ENCODE measurements around the gene NCOR1. TPM values are rescaled to one million over a fixed set of nuclear protein-coding genes. Genes with fewer than 3 reads are reported as not detected.
A peak's percentile ranks its signal among the peaks of the same experiment; 100 is the strongest.
"Not testable (repeated sequence)": the region's sequence is repeated elsewhere in the genome, so short reads cannot be mapped to it uniquely, and the experiment has no call there.

Gene NCOR1
- polyA plus RNA-seq (ENCODE audit: insufficient read length in 3 of 3), result 100 to 1,000 TPM; 108 to 112 (median 110) TPM

GRCh38 chr17:16215273-16215964, at the start of gene NCOR1:
TSS of gene NCOR1 (minus strand) at chr17:16215534. CDS start at chr17:16194569, 20,965 bp downstream.
- DNase-seq (ENCODE audit: low read depth in 3 of 3, low spot score in 2 of 3), result peak in 2 of 3 donors; percentile 82 to 89

GRCh38 chr17:16262201-16262600, 46.9 kb upstream of the NCOR1 start:
- no peak for DNase-seq (ENCODE audit: low read depth in 3 of 3, low spot score in 2 of 3)

GRCh38 chr17:16261049-16261448, 45.7 kb upstream of the NCOR1 start:
- DNase-seq (ENCODE audit: low read depth in 3 of 3, low spot score in 2 of 3), result no peak

GRCh38 chr17:16259926-16260325, 44.6 kb upstream of the NCOR1 start:
- DNase-seq (ENCODE audit: low read depth in 3 of 3, low spot score in 2 of 3), result no peak

- DNase-seq (ENCODE audit: low read depth in 3 of 3, low spot score in 2 of 3), result no peak
Measured at GRCh38 chr17:16258901-16259300, 43.6 kb upstream of the NCOR1 start.

GRCh38 chr17:16255481-16255921, 40.2 kb upstream of the NCOR1 start:
- peak in 1 of 3 donors; percentile 7 for DNase-seq (ENCODE audit: low read depth in 3 of 3, low spot score in 2 of 3)

GRCh38 chr17:16254773-16255400, 39.6 kb upstream of the NCOR1 start:
- no peak for DNase-seq (ENCODE audit: low read depth in 3 of 3, low spot score in 2 of 3)

GRCh38 chr17:16251556-16251955, 36.2 kb upstream of the NCOR1 start:
- DNase-seq (ENCODE audit: low read depth in 3 of 3, low spot score in 2 of 3), result no peak

- DNase-seq (ENCODE audit: low read depth in 3 of 3, low spot score in 2 of 3), result no peak
Measured at GRCh38 chr17:16251043-16251442, 35.7 kb upstream of the NCOR1 start.

GRCh38 chr17:16250635-16251034, 35.3 kb upstream of the NCOR1 start:
- no peak for DNase-seq (ENCODE audit: low read depth in 3 of 3, low spot score in 2 of 3)

- DNase-seq (ENCODE audit: low read depth in 3 of 3, low spot score in 2 of 3), result no peak
Measured at GRCh38 chr17:16247586-16247984, 32.3 kb upstream of the NCOR1 start.

- DNase-seq (ENCODE audit: low read depth in 3 of 3, low spot score in 2 of 3), result no peak
Measured at GRCh38 chr17:16243801-16244567, 28.6 kb upstream of the NCOR1 start.

GRCh38 chr17:16243385-16243784, 28.1 kb upstream of the NCOR1 start:
- no peak for DNase-seq (ENCODE audit: low read depth in 3 of 3, low spot score in 2 of 3)

GRCh38 chr17:16241906-16242399, 26.6 kb upstream of the NCOR1 start:
- DNase-seq (ENCODE audit: low read depth in 3 of 3, low spot score in 2 of 3), result no peak

GRCh38 chr17:16239931-16240330, 24.6 kb upstream of the NCOR1 start:
- DNase-seq (ENCODE audit: low read depth in 3 of 3, low spot score in 2 of 3), result no peak

- no peak for DNase-seq (ENCODE audit: low read depth in 3 of 3, low spot score in 2 of 3)
Measured at GRCh38 chr17:16232391-16232790, 17.1 kb upstream of the NCOR1 start.

- not testable (repeated sequence) for DNase-seq (ENCODE audit: low read depth in 3 of 3, low spot score in 2 of 3)
Measured at GRCh38 chr17:16229912-16230561, 14.7 kb upstream of the NCOR1 start.

GRCh38 chr17:16222406-16222805, 7.1 kb upstream of the NCOR1 start:
- no peak for DNase-seq (ENCODE audit: low read depth in 3 of 3, low spot score in 2 of 3)

- DNase-seq (ENCODE audit: low read depth in 3 of 3, low spot score in 2 of 3), result peak; percentile 87 to 92 (median 87)
Measured at GRCh38 chr17:16217002-16217635, 1.8 kb upstream of the NCOR1 start, which contains the start of gene PIGL. TSS of gene PIGL (plus strand) at chr17:16217210. CDS start at chr17:16217227, 17 bp downstream.

- DNase-seq (ENCODE audit: low read depth in 3 of 3, low spot score in 2 of 3), result not testable (repeated sequence)
Measured at GRCh38 chr17:16216341-16217001, 1.1 kb upstream of the NCOR1 start.
